HG02870 (cell line): Measurements from ENCODE around the gene TNRC6C.
"Not testable (repeated sequence)": the region's sequence is repeated elsewhere in the genome, so short reads cannot be mapped to it uniquely, and the experiment has no call there.

Experiments
- ATAC-seq: cut with Tn5 transposase; IDR thresholded peaks from one replicate; pipeline ENCODE4 v1.9.1; 2021; ENCODE audit warnings: mild to moderate bottlenecking, moderate library complexity; ENCODE audit not compliant: unreplicated experiment

The TNRC6C gene

GRCh38 chr17:77962348-77962747, 3.8 kb downstream of the TNRC6C start:
- ATAC-seq, result no peak

DNA sequence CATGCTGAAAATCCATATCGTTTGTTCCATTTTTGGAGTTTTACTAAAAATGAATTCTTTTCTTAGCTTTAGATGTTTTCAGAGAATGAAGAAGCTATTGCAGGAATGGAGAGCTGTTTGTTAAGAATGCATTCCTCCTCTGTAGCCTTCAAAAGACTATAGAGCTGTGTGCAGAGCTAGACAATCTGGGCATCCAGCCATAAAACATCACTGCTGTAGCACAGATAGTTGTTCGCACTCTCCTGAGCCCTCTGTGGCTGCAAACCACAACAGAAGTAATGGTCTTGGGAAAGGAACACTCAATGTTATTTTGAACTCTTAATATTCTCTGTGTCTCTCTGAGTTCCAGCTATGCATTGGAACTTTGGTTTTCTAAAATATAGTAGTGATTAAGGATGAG, 4.9 kb downstream of the TNRC6C start:
- ATAC-seq, result no peak

- ATAC-seq, result no peak
Observed at GRCh38 chr17:77965352-77965751, 6.8 kb downstream of the TNRC6C start.

DNA sequence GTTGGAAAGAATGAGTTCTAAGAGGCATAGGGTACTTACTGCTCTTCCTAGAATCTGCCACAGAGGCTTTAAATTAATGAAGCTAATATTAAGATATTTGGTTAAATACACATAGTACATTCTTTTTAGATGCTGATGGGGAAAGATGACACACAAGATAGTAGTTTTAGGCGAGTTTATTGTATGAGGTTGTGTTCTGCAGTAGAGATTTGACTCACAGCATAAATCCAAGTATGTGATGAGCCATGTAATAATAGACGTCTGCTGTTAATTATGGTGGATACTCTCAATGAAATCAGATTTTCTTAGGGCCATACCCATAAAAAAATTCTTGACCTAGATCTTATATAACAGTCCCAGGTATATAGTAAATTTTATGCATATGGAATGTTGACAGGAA, 8.0 kb downstream of the TNRC6C start:
- ATAC-seq, result no peak

GRCh38 chr17:77968788-77969187, 10.3 kb downstream of the TNRC6C start:
- no peak for ATAC-seq

DNA sequence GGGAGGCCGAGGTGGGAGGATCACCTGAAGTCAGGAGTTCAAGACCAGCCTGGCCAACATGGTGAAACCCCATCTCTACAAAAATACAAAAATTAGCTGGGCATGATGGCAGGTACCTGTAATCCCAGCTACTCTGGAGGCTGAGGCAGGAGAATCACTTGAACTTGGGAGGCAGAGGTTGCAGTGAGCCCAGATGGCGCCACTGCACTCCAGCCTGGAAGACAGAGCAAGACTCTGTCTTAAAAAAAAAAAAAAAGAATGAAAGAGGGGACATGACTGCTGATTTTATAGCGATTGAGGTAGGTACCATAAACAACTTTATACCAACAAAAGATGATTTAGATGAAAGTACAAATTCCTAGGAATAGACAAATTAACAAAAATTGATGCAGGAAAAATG, 13.8 kb downstream of the TNRC6C start:
- not testable (repeated sequence) for ATAC-seq

GRCh38 chr17:77973953-77974352, 15.4 kb downstream of the TNRC6C start:
- no peak for ATAC-seq

DNA sequence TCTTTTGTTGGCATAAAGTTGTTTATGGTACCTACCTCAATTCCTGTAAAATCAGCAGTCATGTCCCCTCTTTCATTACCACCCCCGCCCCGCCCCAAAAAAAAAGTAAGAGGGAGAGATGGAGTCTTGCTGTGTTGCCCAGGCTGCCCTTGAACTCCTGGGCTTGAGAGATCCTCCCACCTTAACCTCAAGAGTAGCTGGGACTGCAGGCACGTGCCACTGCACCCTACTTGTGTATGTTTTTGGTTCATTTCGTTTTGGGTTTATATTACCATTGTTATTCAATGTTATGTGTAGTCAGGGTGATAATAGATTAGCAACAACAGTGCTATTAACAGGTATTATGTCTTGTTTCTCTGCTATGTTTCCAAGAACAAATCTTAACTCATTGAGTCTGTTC, 15.9 kb downstream of the TNRC6C start:
- no peak for ATAC-seq

- not testable (repeated sequence) for ATAC-seq
Observed at GRCh38 chr17:77982430-77982829, 23.9 kb downstream of the TNRC6C start.

GRCh38 chr17:77990301-77990700, 31.8 kb downstream of the TNRC6C start:
- ATAC-seq, result no peak

DNA sequence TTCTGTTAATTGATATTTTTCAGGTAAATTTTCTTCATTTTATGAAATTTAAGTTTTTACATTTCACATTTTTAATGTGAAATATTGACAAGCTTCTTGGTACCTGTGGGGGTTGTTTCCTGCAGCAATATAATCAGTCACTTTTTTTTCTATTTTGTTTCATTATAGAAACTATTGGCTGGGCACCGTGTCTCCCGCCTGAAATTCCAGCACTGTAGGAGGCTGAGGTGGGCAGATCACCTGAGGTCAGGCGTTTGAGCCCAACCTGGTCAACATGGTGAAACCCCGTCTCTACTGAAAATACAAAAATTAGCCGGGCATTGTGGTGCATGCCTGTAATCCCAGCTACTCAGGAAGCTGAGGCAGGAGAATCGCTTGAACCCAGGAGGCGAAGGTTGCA, 35.2 kb downstream of the TNRC6C start:
- ATAC-seq, result not testable (repeated sequence)

- ATAC-seq, result no peak
Observed at GRCh38 chr17:77995146-77995852, 36.8 kb downstream of the TNRC6C start.

GRCh38 chr17:77996256-77996655, 37.8 kb downstream of the TNRC6C start:
- ATAC-seq, result no peak

DNA sequence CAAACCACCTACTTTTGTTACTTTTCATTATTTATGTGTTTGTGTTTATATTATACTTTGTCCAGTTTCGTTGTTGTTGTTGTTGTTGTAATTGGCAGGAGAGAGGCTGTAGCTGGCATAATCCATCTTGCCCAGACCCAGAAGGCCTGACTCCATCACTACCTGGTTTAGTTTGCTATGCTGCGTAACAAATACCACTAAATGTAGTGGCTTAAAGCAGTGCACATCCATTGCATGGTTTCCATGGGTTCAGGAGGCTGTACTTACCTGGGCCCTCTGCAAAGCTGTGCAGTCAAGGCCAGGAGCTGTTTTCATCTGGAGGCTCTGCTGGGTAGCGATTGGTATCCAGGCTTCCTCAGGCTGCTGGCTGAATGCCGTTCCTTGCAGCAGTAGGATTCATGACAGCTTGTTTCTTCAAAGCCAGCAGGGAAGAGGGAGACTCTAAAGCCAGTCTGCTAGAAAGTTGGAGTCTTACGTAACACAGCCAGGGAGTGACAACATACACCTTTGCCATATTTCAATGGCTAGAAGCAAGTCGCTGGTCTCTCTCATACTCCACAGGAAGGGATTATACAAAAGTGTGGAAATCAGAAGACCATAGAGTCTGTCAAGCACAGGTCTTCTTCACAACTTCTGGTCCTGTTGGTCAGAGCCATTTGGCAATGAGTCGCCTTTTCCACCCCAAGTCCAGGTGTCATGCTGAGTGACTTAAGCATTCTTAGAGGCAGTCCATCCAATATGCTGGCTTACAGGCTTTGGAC, 41.1 kb downstream of the TNRC6C start:
- no peak for ATAC-seq

DNA sequence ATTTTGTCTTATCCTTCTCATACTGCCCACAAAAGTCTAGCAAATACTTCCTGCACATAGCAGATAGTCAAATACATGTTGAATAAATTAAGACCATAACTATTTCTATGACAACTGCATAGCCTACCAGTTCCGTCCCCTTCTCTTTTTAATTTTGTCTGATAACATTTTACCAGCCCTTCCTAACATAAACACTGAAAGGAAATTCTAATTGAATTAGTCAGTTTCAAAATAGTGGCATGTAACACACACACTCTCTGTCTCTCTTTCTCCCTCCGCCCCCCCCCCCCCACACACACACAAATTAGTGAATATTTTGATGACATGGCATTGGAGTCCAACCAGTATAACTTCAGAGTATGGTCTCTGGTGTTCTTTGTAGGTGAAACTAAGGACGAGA, 41.8 kb downstream of the TNRC6C start:
- ATAC-seq, result no peak

- no peak for ATAC-seq
Observed at GRCh38 chr17:78001182-78001581, 42.7 kb downstream of the TNRC6C start.

- ATAC-seq, result no peak
Observed at GRCh38 chr17:78001612-78002011, 43.1 kb downstream of the TNRC6C start.

DNA sequence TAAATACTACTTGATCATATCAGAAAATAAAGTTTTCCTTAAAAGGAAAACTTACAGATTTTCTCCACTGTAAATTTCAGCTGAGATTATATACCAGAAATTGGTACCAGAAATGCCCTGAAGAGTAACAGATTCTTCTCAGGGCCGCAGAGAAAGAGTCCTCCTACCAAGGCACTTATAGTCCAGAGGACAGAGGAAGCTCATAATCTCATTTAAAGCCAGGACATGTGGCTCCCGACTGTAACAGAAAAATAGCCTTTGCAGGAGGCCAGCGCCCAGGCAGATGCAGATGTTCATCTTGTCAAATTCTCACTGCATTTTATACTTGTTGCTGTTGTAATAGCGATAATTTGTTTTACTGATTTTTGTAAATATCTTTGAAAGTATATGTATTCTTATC, 43.7 kb downstream of the TNRC6C start:
- ATAC-seq, result no peak

DNA sequence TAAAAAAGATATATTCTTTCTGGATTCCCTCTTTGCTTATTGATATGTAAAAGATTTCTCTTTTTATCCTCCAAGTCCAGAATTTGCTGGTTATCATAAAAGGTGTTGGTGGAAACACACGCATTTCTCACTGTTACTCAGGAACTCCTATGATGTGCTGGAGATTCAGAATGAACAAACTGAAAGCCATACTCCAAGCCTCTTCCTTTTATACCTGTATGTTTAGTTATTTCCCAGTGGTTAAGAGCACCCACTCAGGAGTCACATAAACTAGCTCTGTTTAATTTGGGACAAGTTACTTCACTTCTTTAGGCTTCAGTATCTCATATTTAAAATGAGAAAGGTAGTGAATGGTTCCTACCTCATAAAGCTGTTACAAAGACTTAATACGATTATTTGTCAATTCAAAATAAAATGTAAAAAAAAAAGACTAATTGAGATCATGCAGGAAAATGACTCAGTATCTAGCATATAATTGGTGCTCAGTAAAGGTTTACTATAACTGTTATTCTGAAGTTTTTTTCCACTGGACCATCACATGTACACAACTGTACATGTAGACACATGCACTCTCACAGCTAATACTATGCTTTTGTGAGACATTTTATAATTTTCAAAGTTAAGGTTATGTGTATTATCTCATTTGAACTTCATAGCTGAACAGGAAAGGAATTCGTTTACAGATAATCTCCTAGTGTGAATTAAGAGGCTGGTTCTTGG, 47.1 kb downstream of the TNRC6C start:
- no peak for ATAC-seq

GRCh38 chr17:78006338-78006737, 47.8 kb downstream of the TNRC6C start:
- no peak for ATAC-seq

DNA sequence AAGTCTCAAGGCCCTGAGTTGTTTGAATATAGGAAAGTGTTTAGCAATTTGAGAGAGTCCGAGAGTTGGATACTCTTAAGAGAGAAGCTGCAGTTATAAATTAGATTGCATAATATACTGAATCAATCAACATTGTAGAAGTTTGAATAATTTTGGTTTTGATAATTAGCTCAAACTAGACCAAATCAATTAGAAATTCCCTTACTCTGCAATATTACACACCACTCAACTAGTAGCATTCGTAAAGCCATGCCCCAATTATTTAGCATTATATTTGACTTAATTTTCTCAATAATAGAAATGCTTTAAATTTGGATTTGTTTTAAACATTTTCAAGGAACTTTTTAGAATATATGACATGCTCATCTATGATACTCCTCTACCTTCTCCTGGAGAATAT, 49.1 kb downstream of the TNRC6C start:
- ATAC-seq, result no peak

GRCh38 chr17:78010759-78011158, 52.3 kb downstream of the TNRC6C start:
- no peak for ATAC-seq
